Measurements from ENCODE around the gene FOXK1.

DNA sequence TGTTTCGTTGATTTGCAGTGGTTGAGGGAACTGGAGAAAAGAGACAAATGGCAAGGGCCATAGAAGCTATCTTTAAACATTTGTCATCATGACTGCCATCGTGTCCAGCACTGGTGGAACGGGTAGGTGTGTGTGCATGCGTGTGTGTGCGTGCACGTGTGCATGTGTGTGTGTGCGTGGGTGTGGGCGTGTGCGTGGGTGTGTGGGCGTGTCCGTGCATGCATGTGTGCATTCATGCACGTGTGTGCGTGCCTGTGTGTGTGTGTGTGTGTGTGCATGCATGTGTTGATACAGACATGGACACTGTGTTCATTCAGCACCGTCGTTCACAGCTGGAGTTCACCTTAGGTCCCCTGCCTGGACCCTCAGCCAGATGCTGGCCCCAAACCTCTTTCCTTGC is 55.2 kb downstream of the FOXK1 start:
- TF ChIP-seq, protein P1, sequence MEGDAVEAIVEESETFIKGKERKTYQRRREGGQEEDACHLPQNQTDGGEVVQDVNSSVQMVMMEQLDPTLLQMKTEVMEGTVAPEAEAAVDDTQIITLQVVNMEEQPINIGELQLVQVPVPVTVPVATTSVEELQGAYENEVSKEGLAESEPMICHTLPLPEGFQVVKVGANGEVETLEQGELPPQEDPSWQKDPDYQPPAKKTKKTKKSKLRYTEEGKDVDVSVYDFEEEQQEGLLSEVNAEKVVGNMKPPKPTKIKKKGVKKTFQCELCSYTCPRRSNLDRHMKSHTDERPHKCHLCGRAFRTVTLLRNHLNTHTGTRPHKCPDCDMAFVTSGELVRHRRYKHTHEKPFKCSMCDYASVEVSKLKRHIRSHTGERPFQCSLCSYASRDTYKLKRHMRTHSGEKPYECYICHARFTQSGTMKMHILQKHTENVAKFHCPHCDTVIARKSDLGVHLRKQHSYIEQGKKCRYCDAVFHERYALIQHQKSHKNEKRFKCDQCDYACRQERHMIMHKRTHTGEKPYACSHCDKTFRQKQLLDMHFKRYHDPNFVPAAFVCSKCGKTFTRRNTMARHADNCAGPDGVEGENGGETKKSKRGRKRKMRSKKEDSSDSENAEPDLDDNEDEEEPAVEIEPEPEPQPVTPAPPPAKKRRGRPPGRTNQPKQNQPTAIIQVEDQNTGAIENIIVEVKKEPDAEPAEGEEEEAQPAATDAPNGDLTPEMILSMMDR (IDR thresholded peaks at IDR 0.05): no peak
- TF ChIP-seq POLR2A (IDR thresholded peaks at IDR 0.05): no peak

Data from upper lobe of left lung (tissue), 4 donors.